ENCODE results near the gene MYO1C. TPM values are rescaled to one million over a fixed set of nuclear protein-coding genes. Genes with fewer than 3 reads are reported as not detected.

MYO1C gene
- total and polyA plus RNA-seq, 9 of the 15 experiments (the other 6 are each of a cell fraction or from before 2014, with no cell fraction given): 0.46 to 32.5 (median 11.6) TPM

GRCh38 chr17:1490643-1491442 lies 1.6 kb downstream of the MYO1C start (continued):
- TF ChIP-seq MAX (CRISPR knock-in tag; IDR thresholded peaks at IDR 0.05) (peak; percentile 73), PRMT5 (CRISPR knock-in tag; IDR thresholded peaks at IDR 0.05) (no peak), ZSCAN29 (IDR thresholded peaks at IDR 0.05) (no peak), KDM2B (CRISPR knock-in tag; IDR thresholded peaks at IDR 0.05) (no peak), MBD2 (IDR thresholded peaks at IDR 0.05; ENCODE audit: borderline replicate concordance, low read depth) (peak; percentile 50; the same call in 1 of the 2 replicates), FOXK2 (conservative IDR thresholded peaks at IDR 0.05 in 1 of 2, IDR thresholded peaks at IDR 0.05 in 1 of 2; ENCODE audit: low read depth in 2 of 2) (no peak), ZNF23 (CRISPR knock-in tag; IDR thresholded peaks at IDR 0.05) (no peak), ZNF561 (CRISPR knock-in tag; conservative IDR thresholded peaks at IDR 0.05) (no peak), ZNF707 (CRISPR knock-in tag; conservative IDR thresholded peaks at IDR 0.05) (no peak), CUX1 (CRISPR knock-in tag; IDR thresholded peaks at IDR 0.05) (no peak), ZNF224 (CRISPR knock-in tag; IDR thresholded peaks at IDR 0.05) (no peak), ATF7 (IDR thresholded peaks at IDR 0.05) (peak; percentile 57; the same call in 1 of the 2 replicates), ZBTB1 (CRISPR knock-in tag; IDR thresholded peaks at IDR 0.05; ENCODE audit: borderline replicate concordance, low read depth) (no peak), ZNF445 (CRISPR knock-in tag; IDR thresholded peaks at IDR 0.05; ENCODE audit: low read depth) (no peak), FOXJ2 (tag; IDR thresholded peaks at IDR 0.05) (no peak), ZNF449 (CRISPR knock-in tag; IDR thresholded peaks at IDR 0.05) (no peak), GABPB1 (CRISPR knock-in tag; IDR thresholded peaks at IDR 0.05) (no peak), RBFOX2 (IDR thresholded peaks at IDR 0.05; ENCODE audit: low read depth, low read length) (peak; percentile 81), MAZ (CRISPR knock-in tag; conservative IDR thresholded peaks at IDR 0.05 in 1 of 2, IDR thresholded peaks at IDR 0.05 in 1 of 2) (peak; percentile 86 to 88), CREB5 (CRISPR knock-in tag; IDR thresholded peaks at IDR 0.05) (no peak)
